Liver (tissue), 3 donors: ENCODE measurements around the gene TANC1.

Experiments used
- GABPA ChIP-seq, 2 donors: IDR thresholded peaks in 1 of 2; conservative IDR thresholded peaks in 1 of 2; 2 replicates each; pipeline ENCODE4 v1.6.1; 2016; ENCODE audit warnings: antibody characterized with exemption in 2 of 2, mild to moderate bottlenecking in 1 of 2, moderate library complexity in 1 of 2
- YY1 ChIP-seq: IDR thresholded peaks from 2 replicates; pipeline ENCODE4 v1.6.1; 2016; ENCODE audit warnings: antibody characterized with exemption, mild to moderate bottlenecking
- TF ChIP-seq, protein P1 (sequence below): fragments of 150-350 bp; IDR thresholded peaks from 2 replicates; pipeline ENCODE4 v1.5.1; 2017; ENCODE audit warnings: improper control_type of control experiment, low read depth, low read length; ENCODE audit not compliant: missing input control
- donor health status: healthy.
- donor health status: healthy.

DNA sequence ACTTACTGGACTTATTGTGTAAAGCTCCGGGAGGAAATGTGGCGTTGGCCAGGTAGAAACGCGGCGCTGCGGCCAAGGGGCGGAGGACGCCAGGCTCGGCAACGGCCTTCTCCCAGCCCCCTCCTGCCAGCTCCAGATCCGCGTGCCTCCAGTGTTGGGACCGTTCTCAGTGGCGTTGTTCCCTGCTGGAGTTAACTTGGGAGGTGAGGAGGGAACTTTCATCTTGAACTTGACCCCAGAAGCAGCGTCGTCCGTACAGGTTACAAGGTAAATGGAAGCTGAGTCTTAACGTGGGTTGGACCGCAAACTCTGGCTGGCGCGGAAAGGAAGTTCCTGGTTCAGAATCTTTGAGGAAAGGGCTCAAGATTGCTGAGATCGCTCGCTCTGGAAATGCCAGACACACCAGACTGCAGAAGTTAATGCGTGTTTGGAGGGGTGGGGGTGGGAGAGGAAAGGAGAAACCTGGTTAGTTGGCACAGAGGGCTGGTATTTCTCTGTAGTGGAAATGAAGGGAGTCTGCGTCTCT is 1.3 kb downstream of the TANC1 start:
- TF ChIP-seq, protein P1, sequence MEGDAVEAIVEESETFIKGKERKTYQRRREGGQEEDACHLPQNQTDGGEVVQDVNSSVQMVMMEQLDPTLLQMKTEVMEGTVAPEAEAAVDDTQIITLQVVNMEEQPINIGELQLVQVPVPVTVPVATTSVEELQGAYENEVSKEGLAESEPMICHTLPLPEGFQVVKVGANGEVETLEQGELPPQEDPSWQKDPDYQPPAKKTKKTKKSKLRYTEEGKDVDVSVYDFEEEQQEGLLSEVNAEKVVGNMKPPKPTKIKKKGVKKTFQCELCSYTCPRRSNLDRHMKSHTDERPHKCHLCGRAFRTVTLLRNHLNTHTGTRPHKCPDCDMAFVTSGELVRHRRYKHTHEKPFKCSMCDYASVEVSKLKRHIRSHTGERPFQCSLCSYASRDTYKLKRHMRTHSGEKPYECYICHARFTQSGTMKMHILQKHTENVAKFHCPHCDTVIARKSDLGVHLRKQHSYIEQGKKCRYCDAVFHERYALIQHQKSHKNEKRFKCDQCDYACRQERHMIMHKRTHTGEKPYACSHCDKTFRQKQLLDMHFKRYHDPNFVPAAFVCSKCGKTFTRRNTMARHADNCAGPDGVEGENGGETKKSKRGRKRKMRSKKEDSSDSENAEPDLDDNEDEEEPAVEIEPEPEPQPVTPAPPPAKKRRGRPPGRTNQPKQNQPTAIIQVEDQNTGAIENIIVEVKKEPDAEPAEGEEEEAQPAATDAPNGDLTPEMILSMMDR = no peak
- no peak for TF ChIP-seq GABPA (IDR thresholded peaks at IDR 0.05 in 1 of 2, conservative IDR thresholded peaks at IDR 0.05 in 1 of 2)
- TF ChIP-seq YY1 = no peak
